LoVo (cell line): Measurements from ENCODE around the gene NSD1.
"Not testable (repeated sequence)": the region's sequence is repeated elsewhere in the genome, so short reads cannot be mapped to it uniquely, and the experiment has no call there.

Source experiments
- DNase-seq: peaks from one replicate; pipeline ENCODE4 v3.0.0-alpha.2; 2016; ENCODE audit warnings: low spot score

Gene NSD1

GRCh38 chr5:177128551-177128981 is 5.0 kb upstream of the NSD1 start:
- DNase-seq: no peak

- no peak for DNase-seq
These were observed 3.2 kb upstream of the NSD1 start for GRCh38 chr5:177130211-177131018.

GRCh38 chr5:177131019-177131320 is 2.6 kb upstream of the NSD1 start:
- DNase-seq: no peak

- DNase-seq: no peak
These were observed 2.0 kb upstream of the NSD1 start for GRCh38 chr5:177131352-177132135.

GRCh38 chr5:177132136-177133095 is 1.2 kb upstream of the NSD1 start:
- no peak for DNase-seq

GRCh38 chr5:177133853-177134696 is 502 bp downstream of the NSD1 start:
- DNase-seq: peak; percentile 40

- no peak for DNase-seq
These were observed 1.2 kb downstream of the NSD1 start for GRCh38 chr5:177134697-177135225.

- no peak for DNase-seq
These were observed 6.7 kb downstream of the NSD1 start for GRCh38 chr5:177140312-177140711.

- no peak for DNase-seq
These were observed 7.9 kb downstream of the NSD1 start for GRCh38 chr5:177141496-177141895.

- no peak for DNase-seq
These were observed 8.6 kb downstream of the NSD1 start for GRCh38 chr5:177142098-177142611.

- no peak for DNase-seq
These were observed 9.2 kb downstream of the NSD1 start for GRCh38 chr5:177142778-177143177.

- no peak for DNase-seq
These were observed 13.5 kb downstream of the NSD1 start for GRCh38 chr5:177146891-177147638.

GRCh38 chr5:177150061-177150460 is 16.5 kb downstream of the NSD1 start:
- DNase-seq: not testable (repeated sequence)

GRCh38 chr5:177154003-177154643 is 20.6 kb downstream of the NSD1 start:
- no peak for DNase-seq

GRCh38 chr5:177162379-177162778 is 28.8 kb downstream of the NSD1 start:
- no peak for DNase-seq

- DNase-seq: no peak
These were observed 29.9 kb downstream of the NSD1 start for GRCh38 chr5:177163500-177163899.

GRCh38 chr5:177169271-177169670 is 35.7 kb downstream of the NSD1 start:
- DNase-seq: no peak

GRCh38 chr5:177171961-177172360 is 38.4 kb downstream of the NSD1 start:
- DNase-seq: no peak

- DNase-seq: no peak
These were observed 41.8 kb downstream of the NSD1 start for GRCh38 chr5:177175336-177175735.
